Hematopoietic multipotent progenitor cell treated with erythropoietin and hydrocortisone succinate and interleukin-3 and kit ligand, for 17 days (in vitro differentiated cells): ENCODE results near the gene CEP128.

ENCODE experiments used
- DNase-seq: peaks from one replicate; pipeline ENCODE4 v3.0.0-alpha.2; 2015; ENCODE audit warnings: low spot score

Gene CEP128

DNA sequence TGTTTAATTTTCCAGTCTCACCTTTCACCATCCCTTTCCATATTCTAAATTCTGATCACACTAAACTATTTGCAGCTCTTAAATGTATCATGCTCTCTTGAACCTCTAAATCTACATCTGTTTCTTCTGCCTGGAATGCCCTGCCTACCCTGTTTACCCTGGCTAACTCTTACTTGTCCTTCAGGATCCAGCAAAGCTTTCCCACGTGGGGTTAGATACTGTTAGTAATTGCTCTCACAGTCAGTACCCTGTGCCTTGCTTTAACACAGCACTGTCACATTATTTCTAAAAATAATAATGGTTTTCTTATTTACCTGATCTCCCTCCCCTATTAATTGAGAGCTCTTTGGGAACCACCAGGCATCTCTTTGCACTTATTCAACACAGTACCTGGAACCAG is 333.0 kb downstream of the CEP128 start:
- DNase-seq = no peak

DNA sequence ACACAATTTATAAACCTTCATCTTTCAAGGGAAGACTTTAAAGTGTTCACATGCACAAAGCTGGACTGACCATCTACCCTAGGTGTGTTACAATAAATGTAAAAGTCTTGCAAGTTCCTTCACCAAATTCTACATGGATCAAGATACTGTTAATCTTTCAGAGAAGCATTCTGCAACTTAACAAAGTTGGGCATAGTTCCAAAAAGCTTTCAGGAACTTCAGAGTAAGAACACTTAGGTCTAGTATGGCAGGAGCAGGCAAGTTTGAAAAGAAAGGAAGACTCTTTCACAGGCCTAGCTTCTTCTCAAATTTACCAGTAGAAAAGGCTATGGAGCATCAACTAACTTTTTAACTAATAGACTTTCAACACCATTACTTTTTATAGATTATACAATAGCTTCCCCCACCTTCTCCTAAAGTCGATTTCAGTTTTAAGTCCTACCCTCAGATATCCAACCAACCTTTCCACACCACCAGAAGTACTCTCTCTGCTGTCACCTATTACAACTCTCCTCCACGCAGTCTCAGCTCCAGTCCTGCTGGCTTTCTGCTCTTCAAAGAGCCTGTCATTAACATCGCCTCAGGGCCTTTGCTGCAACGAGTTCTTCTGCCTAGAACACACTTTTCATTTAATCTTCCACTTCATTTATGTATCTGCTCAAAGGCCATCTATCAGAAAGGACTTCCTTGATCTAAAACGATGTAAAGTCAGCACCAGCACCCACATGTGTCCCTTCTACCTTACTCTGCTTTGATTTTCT is 333.9 kb downstream of the CEP128 start:
- DNase-seq = no peak

DNA sequence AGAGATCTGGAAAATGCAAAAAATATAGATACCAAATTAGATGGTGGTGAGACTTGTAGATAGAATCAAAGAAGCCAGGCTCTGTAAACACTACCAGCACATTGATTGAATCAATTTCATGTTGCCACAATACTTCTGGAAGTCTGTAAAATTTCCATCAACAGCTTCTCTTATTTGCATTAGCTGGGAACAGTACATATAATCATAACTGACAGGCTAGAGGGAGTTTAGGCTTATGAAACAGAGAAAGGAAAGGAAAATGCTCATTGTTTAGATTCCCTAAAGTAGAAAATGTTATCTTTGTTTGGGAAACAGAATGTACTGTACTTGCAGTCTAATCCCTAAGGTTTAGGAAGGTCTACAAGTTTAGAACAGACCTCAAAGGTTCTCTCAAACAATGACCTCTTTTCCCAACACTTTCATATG is 335.2 kb downstream of the CEP128 start:
- no peak for DNase-seq

DNA sequence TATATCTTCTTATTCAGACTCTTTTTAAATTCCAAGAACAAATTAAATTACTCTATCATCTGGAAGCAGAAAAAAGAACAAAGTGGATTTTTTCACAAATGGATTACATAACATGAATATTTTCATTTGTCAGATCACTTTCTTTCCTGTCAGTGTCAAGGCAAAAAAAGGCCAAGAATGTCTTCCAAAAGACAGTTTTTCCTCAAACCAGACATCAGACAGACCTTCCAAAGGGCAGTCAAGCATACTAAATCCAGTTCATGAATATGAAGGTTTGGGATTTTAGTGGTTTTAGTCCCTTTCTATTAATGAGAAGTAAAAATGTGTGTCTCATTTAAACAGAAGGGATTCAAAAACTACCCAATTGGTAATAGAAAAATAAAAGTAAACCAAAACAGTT is 336.0 kb downstream of the CEP128 start:
- no peak for DNase-seq

DNA sequence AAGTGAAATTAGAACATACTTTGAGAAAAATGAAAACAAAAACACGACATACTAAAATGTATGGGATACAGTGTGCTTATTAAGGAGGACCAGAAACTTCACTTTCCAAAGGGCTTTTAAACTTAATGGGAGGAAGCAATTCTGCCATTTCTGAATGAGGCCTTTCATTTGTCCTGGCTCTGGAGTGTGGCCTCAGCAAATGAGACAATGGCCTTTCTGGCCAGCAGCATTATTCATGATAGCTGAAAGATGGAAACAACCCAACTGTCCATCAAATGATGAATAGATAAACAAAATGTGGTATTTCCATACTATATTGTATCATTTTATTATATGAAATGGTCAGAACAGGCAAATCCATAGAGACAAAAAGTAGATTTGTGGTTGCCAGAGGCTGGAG is 338.6 kb downstream of the CEP128 start:
- no peak for DNase-seq

DNA sequence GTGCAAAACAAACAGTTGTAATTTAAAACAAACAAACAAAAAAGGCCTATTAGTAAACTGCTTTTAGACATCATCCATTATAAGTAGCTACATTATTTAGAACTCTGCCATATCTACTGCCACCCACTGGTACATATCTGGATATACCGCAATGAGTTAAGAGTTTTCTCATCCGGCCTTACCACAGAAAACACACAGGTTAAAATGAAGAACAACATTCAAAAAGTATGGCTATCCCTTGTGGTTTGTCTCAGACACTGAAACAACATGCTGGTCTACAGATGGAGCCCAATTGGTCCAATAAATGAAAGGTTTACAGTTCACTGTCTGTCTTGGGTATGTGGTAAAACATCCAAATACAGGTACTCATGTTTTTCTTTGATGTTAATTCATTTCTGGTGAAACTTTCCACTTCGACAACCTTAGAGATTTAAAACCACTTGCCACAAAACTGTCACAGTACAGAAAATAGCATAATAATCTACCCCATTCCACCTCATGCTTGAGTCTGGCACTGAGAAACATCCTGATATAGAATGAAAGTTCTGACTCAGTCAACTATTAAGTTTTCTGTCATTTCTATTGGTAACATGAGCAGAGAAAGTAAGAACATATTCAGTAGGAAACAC is 354.3 kb downstream of the CEP128 start:
- no peak for DNase-seq

DNA sequence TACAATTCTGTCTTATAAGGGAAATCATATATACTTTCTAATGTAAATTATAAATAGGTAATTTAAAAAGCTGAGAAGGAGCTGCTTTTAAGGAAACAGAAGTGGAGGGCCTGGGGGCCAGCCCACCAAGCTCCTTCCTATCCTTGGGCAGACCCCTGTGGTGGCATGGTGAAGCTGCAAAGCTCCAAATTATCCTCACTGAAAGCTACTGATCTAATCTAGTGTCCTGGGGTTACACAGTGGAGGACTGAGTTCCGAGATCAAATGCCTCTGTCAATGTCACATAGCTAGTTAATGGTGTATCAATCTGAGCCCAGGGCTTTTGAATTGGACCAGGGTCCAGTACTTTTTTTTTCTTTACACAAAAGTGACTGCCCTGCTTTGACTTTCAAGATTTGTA is 355.4 kb downstream of the CEP128 start:
- no peak for DNase-seq

DNA sequence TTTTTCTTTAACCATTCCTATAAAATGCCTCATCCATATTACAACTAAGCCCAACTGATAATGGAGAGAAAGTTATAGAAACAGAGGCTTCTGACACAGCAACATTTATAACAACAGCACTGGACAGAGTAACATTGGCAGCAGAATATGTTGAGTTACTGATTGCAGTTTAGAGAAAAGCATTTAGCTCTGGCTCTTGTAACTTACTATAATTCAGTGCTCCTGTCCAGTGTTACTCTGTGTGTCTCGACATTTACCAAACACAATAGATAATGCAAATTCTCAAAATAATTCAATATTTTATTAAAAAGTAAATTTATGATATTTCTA is 356.1 kb downstream of the CEP128 start:
- DNase-seq = no peak

DNA sequence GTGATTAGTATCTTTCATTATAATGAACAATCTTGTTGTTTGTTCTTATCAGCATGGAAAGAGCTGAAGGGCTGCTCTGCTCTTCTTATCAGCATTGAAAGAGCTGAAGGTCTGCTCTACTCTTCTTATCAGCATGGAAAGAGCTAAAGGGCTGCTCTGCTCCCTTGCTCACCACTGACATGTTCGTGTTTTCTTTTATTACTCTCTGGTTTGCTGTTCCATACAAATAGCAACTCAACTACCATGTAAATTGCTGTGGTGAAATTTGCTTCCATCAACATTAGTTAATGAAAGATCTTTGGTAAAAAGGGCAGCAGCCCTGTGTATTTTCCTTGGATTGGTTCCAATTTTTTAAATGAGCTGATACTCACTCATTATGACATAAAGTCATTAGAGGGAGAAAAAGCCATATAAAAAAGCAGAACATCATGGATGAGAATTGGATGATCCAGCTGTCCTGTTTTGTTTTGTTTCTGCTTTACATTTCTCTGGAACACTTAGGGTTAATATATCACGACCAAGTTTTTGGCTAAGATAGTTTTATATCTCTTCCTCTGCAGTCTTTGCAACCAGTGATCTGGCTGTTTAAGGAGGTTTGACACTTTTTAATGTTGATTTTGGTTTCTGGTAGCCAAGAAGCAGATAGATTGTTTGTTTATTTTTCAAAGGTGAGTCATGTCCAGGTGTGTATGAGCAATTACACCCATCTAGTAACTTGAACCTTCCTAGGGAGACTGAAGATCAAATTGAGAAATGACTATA is 356.6 kb downstream of the CEP128 start:
- no peak for DNase-seq

DNA sequence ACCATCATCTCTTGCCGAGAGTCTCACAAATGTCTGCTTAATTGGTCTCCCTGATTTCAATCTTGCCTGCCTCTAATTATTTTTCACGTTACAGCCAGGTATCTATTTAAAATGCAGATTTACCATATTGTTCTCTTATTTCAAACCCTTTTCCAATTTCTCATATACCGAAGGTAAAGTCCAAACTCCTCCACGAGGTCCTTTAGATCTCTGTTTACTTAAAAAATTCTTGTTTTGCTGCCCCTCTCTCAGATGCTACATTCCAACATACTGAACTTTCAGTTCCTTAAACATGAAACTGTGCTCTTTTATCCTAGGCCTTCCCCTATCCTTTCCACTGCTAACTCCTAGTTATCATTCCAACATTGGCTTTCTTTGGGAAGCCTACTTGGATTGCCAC is 363.9 kb downstream of the CEP128 start:
- no peak for DNase-seq

DNA sequence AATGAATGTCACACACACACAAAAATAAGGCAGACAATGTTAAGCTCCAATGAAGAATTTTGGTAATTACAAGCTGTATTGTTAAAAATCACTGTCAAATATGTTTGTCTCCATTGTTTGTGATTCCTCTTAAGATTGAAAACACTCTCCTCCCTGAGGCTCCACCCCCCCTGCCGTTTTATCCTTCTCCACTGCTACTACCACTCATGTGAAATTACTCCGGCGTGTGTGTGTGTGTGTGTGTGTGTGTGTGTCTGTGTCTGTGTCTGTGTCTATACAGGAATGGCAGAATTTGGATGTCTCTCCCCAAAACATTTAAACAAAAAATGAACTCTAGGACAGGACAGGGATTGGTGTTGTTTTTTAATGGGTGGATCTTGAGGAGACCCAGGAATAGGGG is 365.1 kb downstream of the CEP128 start:
- no peak for DNase-seq

DNA sequence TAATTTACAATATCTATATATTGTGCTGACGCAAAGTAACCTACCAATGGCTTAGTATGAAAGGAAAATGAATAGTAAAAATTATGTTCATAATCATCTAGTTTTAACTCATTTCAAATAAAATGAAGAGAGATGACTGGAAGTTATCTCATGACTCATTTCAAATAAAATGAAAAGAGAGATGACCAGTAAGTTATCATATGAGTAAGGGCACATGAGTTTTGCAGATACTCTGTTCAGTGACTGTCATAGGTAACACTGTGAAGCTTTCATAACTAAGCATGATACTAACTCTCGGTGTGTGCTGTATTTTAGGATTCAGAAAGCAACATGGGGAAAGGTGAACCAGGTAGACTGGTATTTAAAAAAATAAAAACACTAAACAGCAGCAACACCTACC is 365.8 kb downstream of the CEP128 start:
- DNase-seq = no peak

DNA sequence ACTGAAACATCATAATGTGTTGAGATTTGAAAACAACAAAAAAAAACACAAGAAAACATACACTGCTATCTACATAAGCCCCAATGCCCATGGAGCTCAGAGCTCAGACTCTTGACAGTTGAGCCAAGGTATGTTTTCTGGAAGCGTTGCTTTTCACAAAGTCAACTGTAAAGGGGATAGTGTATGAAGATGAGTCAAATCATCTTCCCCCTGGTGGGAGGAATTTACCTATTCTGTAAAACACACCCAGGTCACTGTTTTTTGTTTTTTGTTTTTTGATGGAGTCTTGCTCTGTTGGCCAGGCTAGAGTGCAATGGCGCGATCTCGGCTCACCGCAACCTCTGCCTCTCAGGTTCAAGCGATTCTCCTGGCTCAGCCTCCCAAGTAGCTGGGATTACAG is 368.9 kb downstream of the CEP128 start:
- DNase-seq = no peak

DNA sequence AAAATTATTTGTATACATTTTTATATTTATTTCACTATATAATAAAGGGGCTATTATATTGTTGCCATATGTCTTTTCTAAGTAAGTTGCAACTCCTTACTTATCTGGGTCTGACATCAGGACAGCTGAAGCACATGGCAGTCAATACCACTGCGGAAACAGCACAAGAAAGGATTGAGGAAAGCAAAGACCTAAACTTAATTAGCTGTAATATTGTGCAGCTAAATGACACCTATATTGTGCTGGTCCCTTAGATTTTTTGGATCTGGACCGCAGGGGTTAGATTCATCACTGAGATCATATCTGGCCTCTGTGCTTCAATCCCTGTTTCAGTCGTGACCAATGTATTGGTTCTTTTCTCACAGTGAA is 370.6 kb downstream of the CEP128 start:
- DNase-seq = no peak

DNA sequence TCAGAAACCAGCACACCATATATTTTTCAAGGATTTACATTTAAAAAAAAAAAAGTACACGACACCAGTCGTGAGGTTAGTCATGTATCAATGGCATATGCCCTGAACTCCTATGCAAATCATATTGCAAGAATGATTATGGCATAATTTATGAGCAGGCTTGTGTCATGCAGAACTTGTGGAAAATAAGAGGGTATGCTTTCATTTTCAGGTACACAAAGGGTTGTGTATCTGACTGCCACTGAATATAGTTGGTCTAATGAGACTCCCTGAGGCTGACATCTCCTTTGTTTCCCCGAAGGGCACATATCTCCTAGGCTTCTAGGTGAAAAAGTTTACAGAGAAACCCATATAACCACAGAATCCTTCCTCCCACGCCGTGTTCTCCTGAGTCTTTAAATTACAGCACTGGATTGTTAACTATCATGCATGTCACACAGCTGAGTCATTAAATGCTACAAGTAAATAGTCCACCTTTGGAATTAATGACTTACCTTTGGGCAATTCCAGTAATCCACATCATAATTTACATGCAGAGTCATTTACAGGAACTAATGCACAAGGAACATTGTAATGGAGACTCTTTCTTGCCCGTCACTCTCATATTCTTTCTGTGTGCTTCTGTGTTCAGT is 373.5 kb downstream of the CEP128 start:
- DNase-seq = no peak

DNA sequence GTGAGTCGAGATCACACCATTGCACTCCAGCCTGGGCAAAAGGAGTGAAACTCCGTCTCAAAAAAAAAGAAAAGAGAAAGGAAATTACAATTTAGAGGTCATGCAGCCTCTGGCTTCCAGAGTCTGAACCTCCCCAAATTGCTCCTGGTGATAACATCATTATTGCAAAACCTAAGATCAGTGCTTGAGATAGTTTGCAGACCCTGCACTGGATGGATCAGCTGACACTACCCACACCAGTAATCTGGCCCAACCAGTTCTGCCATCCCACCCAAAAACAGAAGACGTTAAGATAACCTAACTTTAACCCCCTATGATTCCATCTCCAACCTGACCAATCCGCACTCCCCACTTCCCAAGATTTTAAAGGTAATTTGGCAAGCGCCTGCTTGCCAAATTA is 376.5 kb downstream of the CEP128 start:
- DNase-seq = no peak

DNA sequence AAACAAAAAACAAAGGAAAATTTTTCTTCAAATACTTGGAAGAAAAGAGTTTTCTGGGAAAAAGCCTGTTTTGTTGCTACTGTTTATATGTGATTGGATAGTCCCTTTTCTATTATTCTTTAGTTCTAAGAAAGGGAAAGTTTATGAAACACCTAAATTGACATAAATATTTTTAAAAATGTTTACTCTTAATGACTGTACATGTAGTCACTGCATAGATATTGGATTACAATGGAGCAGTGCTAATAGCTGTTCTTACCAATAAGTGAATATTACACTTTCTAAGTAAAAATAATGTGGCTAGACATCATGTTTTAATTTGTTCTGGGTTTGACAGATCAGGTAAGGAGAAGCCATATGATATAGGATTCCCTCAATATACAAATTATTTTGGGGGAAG is 377.5 kb downstream of the CEP128 start:
- no peak for DNase-seq

DNA sequence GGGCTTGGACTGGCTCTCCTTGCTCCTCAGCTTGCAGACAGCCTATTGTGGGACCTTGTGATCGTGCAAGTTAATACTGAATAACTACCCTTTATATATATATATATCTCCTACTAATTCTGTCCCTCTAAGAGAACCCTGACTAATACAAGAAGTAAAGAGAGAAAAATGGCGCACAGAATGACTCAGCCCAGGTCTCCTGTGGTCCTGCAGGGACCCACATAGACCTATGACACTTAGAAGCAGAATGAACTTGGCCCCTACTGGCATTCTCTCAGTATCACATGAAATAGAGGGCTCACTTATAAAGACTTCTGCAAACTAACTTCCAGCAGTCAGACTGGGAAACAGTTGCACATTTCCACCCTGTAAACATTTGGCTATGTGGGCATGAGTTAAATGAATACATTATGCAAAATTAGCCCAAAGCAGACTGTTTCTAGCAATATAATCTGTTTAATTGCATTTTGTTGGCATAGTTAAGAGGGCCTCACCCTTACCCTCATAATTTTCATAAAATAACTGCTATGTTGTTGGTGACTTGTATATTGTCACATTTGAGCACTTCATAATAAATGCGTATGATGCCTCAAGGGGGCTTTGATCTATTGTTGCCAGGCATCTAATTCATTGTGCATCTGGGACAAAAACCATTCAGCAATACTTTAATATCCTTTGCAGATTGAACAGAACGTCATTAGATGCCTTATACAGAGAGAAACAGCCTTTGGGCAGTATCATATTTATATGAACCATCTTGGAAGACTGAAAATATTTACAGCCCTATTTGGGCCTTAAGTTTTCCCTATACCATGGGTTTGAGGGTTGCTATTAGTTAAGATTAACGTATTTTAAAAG is 380.5 kb downstream of the CEP128 start:
- no peak for DNase-seq

DNA sequence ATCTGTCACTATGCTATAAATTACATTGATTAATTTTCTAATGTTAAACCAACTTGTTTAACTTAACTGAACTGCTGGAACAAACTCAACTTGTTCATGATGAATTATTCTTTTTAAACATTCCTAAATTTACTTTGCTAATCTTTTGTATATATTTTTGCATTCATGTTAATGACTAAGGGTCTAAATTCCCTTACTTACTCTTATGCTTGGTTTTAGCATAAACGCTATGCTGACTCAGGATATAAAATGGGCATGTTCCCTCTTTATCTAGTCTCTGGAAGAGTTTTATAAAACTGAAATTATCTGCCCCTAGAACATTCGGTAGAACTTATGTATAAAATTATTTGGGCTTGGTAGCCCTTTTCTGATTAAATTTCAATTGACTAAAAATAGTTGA is 387.4 kb downstream of the CEP128 start:
- no peak for DNase-seq

DNA sequence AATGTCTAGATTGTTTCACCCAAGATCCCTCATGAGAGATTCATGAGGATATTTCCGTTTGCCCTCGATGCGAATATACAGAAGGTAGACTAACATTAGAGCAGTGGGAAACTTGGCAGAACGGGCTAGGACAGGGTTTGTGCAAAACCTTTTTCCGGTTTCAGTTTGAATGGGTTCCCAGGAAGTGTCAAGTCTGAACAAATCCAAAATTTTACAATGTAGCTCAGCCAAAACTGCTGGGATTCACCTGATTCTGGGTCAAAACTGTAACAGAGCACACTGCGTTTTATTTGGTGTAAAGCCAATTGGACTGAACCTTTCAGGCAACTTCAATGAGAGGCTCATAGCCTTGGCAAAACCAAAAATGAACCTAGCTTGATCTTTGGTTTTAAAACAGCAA is 392.4 kb downstream of the CEP128 start:
- DNase-seq = no peak

DNA sequence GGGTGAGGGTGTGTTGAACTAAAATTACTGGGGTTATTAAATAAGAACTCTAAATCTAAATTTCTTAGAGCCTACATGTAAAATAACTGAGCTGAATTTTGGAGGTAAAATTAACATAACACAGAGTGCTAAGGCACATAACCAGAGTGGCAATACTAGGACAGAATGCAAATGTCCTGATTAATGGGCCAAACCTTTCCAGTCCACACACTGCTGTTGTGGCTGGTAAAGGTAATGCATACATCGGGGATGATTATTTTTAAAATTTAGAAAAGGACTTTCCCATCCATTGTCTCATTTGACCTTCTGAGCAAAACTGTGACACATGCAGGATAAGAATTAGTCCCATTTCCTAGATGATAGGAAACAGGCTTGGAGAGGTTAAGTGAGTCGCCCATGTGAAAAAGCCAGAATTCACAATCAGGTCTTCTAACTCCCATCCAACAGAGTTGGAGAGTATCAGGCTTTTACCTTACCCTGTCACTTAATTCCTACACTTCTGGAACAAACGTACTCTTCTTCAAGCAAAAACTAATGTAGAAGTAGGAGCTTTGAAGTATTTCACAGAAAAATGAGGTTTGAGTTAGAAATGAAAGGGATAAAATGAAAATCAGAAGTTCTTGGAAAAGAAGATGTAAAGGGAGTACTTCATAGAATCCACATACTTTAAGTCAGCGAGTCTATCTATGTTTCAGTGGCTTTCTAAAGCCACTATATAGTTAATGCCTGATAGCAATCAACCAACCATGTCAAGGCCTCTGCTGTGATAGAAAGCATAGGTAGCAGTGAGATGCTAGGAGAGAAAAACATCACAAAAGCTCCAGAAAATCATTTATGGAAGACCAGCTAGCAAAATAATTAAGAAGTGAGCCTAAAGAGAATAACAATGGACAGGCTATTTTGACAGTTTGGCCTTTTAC is 395.3 kb downstream of the CEP128 start:
- DNase-seq = no peak
